DOHH2 (cell line): ENCODE results near the gene SMOC2.

ENCODE experiments used
- H3F3A ChIP-seq: fragments of 200-600 bp; sonication (generic), shearing (Covaris generic); 2 replicates; pipeline ENCODE4 v1.6.0; 2016; ENCODE audit warnings: antibody characterized with exemption, mild to moderate bottlenecking; ENCODE audit not compliant: control insufficient read depth, insufficient read depth
- H3K27ac ChIP-seq: fragments of 200-600 bp; sonication (generic); 2 replicates; pipeline ENCODE4 v1.5.1; 2014; ENCODE audit warnings: low read depth, mild to moderate bottlenecking, low read length, moderate library complexity
- H3K27me3 ChIP-seq: fragments of 200-600 bp; sonication (generic); 2 replicates; pipeline ENCODE4 v1.6.1; 2014; ENCODE audit warnings: mild to moderate bottlenecking, low read length, mixed read lengths; ENCODE audit not compliant: control insufficient read depth
- H3K36me3 ChIP-seq: fragments of 200-600 bp; sonication (generic); 2 replicates; pipeline ENCODE4 v1.6.1; 2014; ENCODE audit warnings: mild to moderate bottlenecking, low read length, moderate library complexity, mixed read lengths; ENCODE audit not compliant: control insufficient read depth
- H3K4me1 ChIP-seq: fragments of 200-600 bp; sonication (generic); 2 replicates; pipeline ENCODE4 v1.6.1; 2014; ENCODE audit warnings: mild to moderate bottlenecking, low read length, mixed read lengths; ENCODE audit not compliant: control insufficient read depth
- H3K4me2 ChIP-seq: fragments of 200-600 bp; sonication (generic); 2 replicates; pipeline ENCODE4 v1.6.0; 2014; ENCODE audit warnings: mild to moderate bottlenecking, low read length, moderate library complexity
- H3K4me3 ChIP-seq: fragments of 200-600 bp; sonication (generic); 2 replicates; pipeline ENCODE4 v1.5.1; 2014; ENCODE audit warnings: mild to moderate bottlenecking, low read length, mixed read lengths
- H3K79me2 ChIP-seq: fragments of 200-600 bp; sonication (generic); 2 replicates; pipeline ENCODE4 v1.6.1; 2014; ENCODE audit warnings: mild to moderate bottlenecking, low read length, mixed read lengths; ENCODE audit not compliant: control insufficient read depth
- H3K9me2 ChIP-seq: fragments of 200-600 bp; sonication (generic); replicated peaks from 2 replicates; pipeline ENCODE4 v1.6.1; 2014; ENCODE audit warnings: mild to moderate bottlenecking, low read length, mixed read lengths; ENCODE audit not compliant: control insufficient read depth
- H3K9me3 ChIP-seq: fragments of 200-600 bp; sonication (generic); 2 replicates; pipeline ENCODE4 v1.6.1; 2014; ENCODE audit warnings: antibody characterized with exemption, low read length, mixed read lengths; ENCODE audit not compliant: control insufficient read depth, insufficient read depth
- H4K20me1 ChIP-seq: fragments of 200-600 bp; sonication (generic); 2 replicates; pipeline ENCODE4 v1.6.0; 2014; ENCODE audit warnings: low read depth, mild to moderate bottlenecking, antibody characterized with exemption, low read length, moderate library complexity; ENCODE audit not compliant: control insufficient read depth, insufficient read depth
- CTCF ChIP-seq: fragments of 200-600 bp; sonication (generic); IDR thresholded peaks from one replicate; pipeline ENCODE4 v1.5.1; 2014; ENCODE audit warnings: antibody characterized with exemption, mild to moderate bottlenecking, low read depth, low read length; ENCODE audit not compliant: poor library complexity, severe bottlenecking
- EZH2phosphoT487 ChIP-seq: fragments of 200-600 bp; sonication (generic); IDR thresholded peaks from 2 replicates; pipeline ENCODE4 v1.6.1; 2017; ENCODE audit warnings: borderline replicate concordance, mild to moderate bottlenecking, antibody characterized with exemption, low read length, moderate library complexity, mixed read lengths

Gene SMOC2

DNA sequence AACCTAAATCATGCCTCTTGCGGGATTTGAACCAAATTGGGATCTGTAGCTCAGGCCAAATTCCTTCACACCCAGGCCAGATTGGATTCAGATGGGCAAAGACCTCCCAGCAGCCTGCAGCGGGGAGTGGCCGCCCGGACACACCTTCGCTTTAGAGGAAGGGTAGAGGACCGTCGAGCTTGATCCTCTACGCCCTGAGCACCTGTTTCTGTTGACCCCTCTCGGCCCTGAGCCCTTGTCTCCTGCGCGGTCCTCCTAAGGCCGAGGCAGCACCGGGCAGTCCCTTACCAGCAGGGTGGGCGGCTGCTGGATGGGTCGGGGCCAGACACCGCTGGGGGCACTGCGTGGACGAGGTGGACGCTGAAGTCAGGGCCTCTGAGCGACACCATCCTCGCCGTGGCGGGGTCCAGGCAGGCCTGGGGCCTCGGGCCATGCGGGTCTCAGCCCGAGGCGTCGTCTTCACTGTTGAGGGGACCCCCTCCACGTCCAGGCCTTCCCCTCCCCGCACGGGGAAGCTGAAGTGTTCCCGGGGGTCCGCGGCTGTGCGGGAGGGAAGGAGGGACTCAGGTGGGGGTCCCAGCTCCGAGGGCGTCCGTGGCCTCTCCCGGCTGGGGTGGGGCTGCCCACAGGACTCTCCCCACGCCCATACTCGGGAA lies 114.8 kb downstream of the SMOC2 start:
- no peak overlapping the region for H3K4me3 ChIP-seq
- peaks cover 8% of the 10 kb centered on the region; the same call in 1 of the 2 replicates for H3K9me3 ChIP-seq
- H3F3A ChIP-seq: no peaks in the 10 kb centered on the region
- no peaks in the 10 kb centered on the region for H3K36me3 ChIP-seq
- H3K4me1 ChIP-seq: no peaks in the 10 kb centered on the region
- H3K9me2 ChIP-seq: no peaks in the 10 kb centered on the region
- no peak overlapping the region for H3K27ac ChIP-seq
- H3K4me2 ChIP-seq: no peak overlapping the region
- TF ChIP-seq EZH2phosphoT487 (no peak), CTCF (no peak)
- no peaks in the 10 kb centered on the region for H3K27me3 ChIP-seq
- H3K79me2 ChIP-seq: no peaks in the 10 kb centered on the region
- no peaks in the 10 kb centered on the region for H4K20me1 ChIP-seq

DNA sequence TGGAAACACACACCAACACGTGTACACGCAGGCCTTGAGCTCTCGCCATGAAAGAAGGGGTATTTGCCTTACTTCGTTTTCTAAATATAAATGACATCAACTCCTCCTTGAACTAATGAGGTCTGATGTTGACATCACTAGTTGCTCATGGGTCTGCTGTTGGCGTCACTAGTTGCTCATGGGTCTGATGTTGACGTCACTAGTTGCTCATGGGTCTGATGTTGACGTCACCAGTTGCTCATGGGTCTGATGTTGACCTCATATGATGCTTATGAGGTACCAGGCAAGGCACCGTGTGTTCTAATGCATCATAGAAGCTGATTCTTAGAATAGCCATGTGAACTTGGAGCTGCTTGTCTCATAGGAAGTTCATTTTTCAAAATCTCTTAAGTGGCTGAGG lies 116.5 kb downstream of the SMOC2 start:
- Histone ChIP-seq H3K4me1 (no peaks in the 10 kb centered on the region), H3K4me3 (no peak overlapping the region), H3K27me3 (no peaks in the 10 kb centered on the region), H3K79me2 (no peaks in the 10 kb centered on the region), H3K9me2 (no peaks in the 10 kb centered on the region), H3K27ac (no peak overlapping the region), H3K9me3 (peaks cover 10% of the 10 kb centered on the region; the same call in 1 of the 2 replicates), H3K36me3 (no peaks in the 10 kb centered on the region), H3K4me2 (no peak overlapping the region), H4K20me1 (no peaks in the 10 kb centered on the region), H3F3A (no peaks in the 10 kb centered on the region)
- no peak for TF ChIP-seq EZH2phosphoT487
- no peak for TF ChIP-seq CTCF

DNA sequence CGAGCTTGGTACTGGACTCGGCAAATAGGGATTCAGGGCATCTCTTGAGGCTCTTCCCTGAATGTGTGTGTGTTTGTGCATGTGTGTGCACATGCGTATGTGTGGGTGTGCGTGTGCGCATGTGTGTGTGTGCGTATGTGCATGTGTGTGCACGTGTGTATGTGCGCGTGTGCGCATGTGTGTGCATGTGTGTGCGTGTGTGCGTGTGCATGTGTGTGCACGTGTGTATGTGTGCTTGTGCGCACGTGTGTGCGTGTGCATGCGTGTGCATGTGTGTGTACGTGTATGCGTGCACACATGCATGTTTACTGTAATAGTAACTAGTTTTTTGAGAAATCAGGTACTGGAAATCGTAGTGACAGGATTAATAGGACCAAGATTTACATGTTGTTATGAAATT lies 117.7 kb downstream of the SMOC2 start:
- Histone ChIP-seq H3K27me3 (no peaks in the 10 kb centered on the region), H3K4me2 (no peak overlapping the region), H3K27ac (no peak overlapping the region), H3F3A (no peaks in the 10 kb centered on the region), H3K4me1 (no peaks in the 10 kb centered on the region), H3K9me2 (no peaks in the 10 kb centered on the region), H3K79me2 (no peaks in the 10 kb centered on the region), H4K20me1 (no peaks in the 10 kb centered on the region), H3K36me3 (no peaks in the 10 kb centered on the region), H3K4me3 (no peak overlapping the region), H3K9me3 (peaks cover 14% of the 10 kb centered on the region; the same call in 1 of the 2 replicates)
- TF ChIP-seq CTCF (no peak), EZH2phosphoT487 (no peak)
